ENCODE results near the gene C6orf15. TPM values are rescaled to one million over a fixed set of nuclear protein-coding genes. Genes with fewer than 3 reads are reported as not detected.

The C6orf15 gene
- total RNA-seq, 1 donor = not detected

GRCh38 chr6:31111712-31112111 lies 663 bp downstream of the C6orf15 start:
- no peak for DNase-seq (ENCODE audit: low read depth in 2 of 3, low spot score in 2 of 3)

GRCh38 chr6:31110825-31111582 lies 1.4 kb downstream of the C6orf15 start:
- no peak for DNase-seq (ENCODE audit: low read depth in 2 of 3, low spot score in 2 of 3)

- DNase-seq (ENCODE audit: low read depth in 2 of 3, low spot score in 2 of 3) = no peak
Measured at GRCh38 chr6:31107052-31107451, 5.3 kb downstream of the C6orf15 start.

GRCh38 chr6:31103136-31103535 lies 9.2 kb downstream of the C6orf15 start:
- DNase-seq (ENCODE audit: low read depth in 2 of 3, low spot score in 2 of 3) = no peak

- DNase-seq (ENCODE audit: low read depth in 2 of 3, low spot score in 2 of 3) = no peak
Measured at GRCh38 chr6:31098449-31098938, 13.9 kb downstream of the C6orf15 start.

- no peak for DNase-seq (ENCODE audit: low read depth in 2 of 3, low spot score in 2 of 3)
Measured at GRCh38 chr6:31096656-31097055, 15.7 kb downstream of the C6orf15 start.

GRCh38 chr6:31096215-31096614 lies 16.2 kb downstream of the C6orf15 start:
- DNase-seq (ENCODE audit: low read depth in 2 of 3, low spot score in 2 of 3) = no peak

GRCh38 chr6:31094389-31094881 lies 17.9 kb downstream of the C6orf15 start:
- DNase-seq (ENCODE audit: low read depth in 2 of 3, low spot score in 2 of 3) = peak in 2 of 3 donors; percentile 82 to 93

- no peak for DNase-seq (ENCODE audit: low read depth in 2 of 3, low spot score in 2 of 3)
Measured at GRCh38 chr6:31092769-31093505, 19.4 kb downstream of the C6orf15 start.

- no peak for DNase-seq (ENCODE audit: low read depth in 2 of 3, low spot score in 2 of 3)
Measured at GRCh38 chr6:31092238-31092637, 20.1 kb downstream of the C6orf15 start.

- no peak for DNase-seq (ENCODE audit: low read depth in 2 of 3, low spot score in 2 of 3)
Measured at GRCh38 chr6:31091680-31092079, 20.7 kb downstream of the C6orf15 start.

- no peak for DNase-seq (ENCODE audit: low read depth in 2 of 3, low spot score in 2 of 3)
Measured at GRCh38 chr6:31090973-31091364, 21.4 kb downstream of the C6orf15 start.

GRCh38 chr6:31090275-31090972 lies 22.0 kb downstream of the C6orf15 start:
- no peak for DNase-seq (ENCODE audit: low read depth in 2 of 3, low spot score in 2 of 3)

- peak; percentile 76 to 92 (median 86) for DNase-seq (ENCODE audit: low read depth in 2 of 3, low spot score in 2 of 3)
Measured at GRCh38 chr6:31087494-31088089, 24.8 kb downstream of the C6orf15 start.

GRCh38 chr6:31086788-31087440 lies 25.5 kb downstream of the C6orf15 start:
- DNase-seq (ENCODE audit: low read depth in 2 of 3, low spot score in 2 of 3) = peak in 2 of 3 donors; percentile 47 to 75

GRCh38 chr6:31083742-31084354 lies 28.5 kb downstream of the C6orf15 start:
- peak in 1 of 3 donors; percentile 44 for DNase-seq (ENCODE audit: low read depth in 2 of 3, low spot score in 2 of 3)

- no peak for DNase-seq (ENCODE audit: low read depth in 2 of 3, low spot score in 2 of 3)
Measured at GRCh38 chr6:31081872-31082271, 30.5 kb downstream of the C6orf15 start.

- peak; percentile 34 to 79 (median 65) for DNase-seq (ENCODE audit: low read depth in 2 of 3, low spot score in 2 of 3)
Measured at GRCh38 chr6:31079656-31080261, 32.6 kb downstream of the C6orf15 start.

- DNase-seq (ENCODE audit: low read depth in 2 of 3, low spot score in 2 of 3) = no peak
Measured at GRCh38 chr6:31076611-31077010, 35.8 kb downstream of the C6orf15 start.

All from hematopoietic multipotent progenitor cell (in vitro differentiated cells).